HG03469 (cell line): Measurements from ENCODE around the gene MAZ.
"Not testable (repeated sequence)": the region's sequence is repeated elsewhere in the genome, so short reads cannot be mapped to it uniquely, and the experiment has no call there.

Source experiments
- ATAC-seq: cut with Tn5 transposase; IDR thresholded peaks from one replicate; pipeline ENCODE4 v1.9.1; 2021; ENCODE audit warnings: mild to moderate bottlenecking, moderate library complexity, moderate number of reproducible peaks; ENCODE audit not compliant: unreplicated experiment

MAZ gene

GRCh38 chr16:29784157-29784556 is 22.2 kb upstream of the MAZ start:
- ATAC-seq = no peak

GRCh38 chr16:29784901-29785500 is 21.3 kb upstream of the MAZ start:
- ATAC-seq = no peak

GRCh38 chr16:29787155-29787554 is 19.2 kb upstream of the MAZ start:
- not testable (repeated sequence) for ATAC-seq

- no peak for ATAC-seq
These were observed 16.6 kb upstream of the MAZ start for GRCh38 chr16:29789775-29790182.

GRCh38 chr16:29790183-29790948 is 16.0 kb upstream of the MAZ start, which contains the start of gene KIF22:
Gene KIF22, plus strand, starts transcription at chr16:29790751. Its CDS starts 9 bp downstream, at chr16:29790760.
- peak; percentile 75 for ATAC-seq

- no peak for ATAC-seq
These were observed 15.1 kb upstream of the MAZ start for GRCh38 chr16:29790949-29791844.

GRCh38 chr16:29791845-29792807 is 14.2 kb upstream of the MAZ start:
- ATAC-seq = no peak

GRCh38 chr16:29793153-29793552 is 13.2 kb upstream of the MAZ start:
- ATAC-seq = not testable (repeated sequence)

- no peak for ATAC-seq
These were observed 12.1 kb upstream of the MAZ start for GRCh38 chr16:29794231-29794710.

GRCh38 chr16:29802416-29802935 is 3.9 kb upstream of the MAZ start:
- ATAC-seq = no peak

- ATAC-seq = no peak
These were observed 2.3 kb upstream of the MAZ start for GRCh38 chr16:29804020-29804419.

GRCh38 chr16:29804455-29805231 is 1.7 kb upstream of the MAZ start:
- ATAC-seq = no peak

- ATAC-seq = peak; percentile 33
These were observed 864 bp upstream of the MAZ start for GRCh38 chr16:29805232-29806098.

GRCh38 chr16:29806641-29807425 is 504 bp downstream of the MAZ start:
- ATAC-seq = no peak

- no peak for ATAC-seq
These were observed 1.3 kb downstream of the MAZ start for GRCh38 chr16:29807426-29808218.

GRCh38 chr16:29808219-29808900 is 2.0 kb downstream of the MAZ start:
- ATAC-seq = no peak
